K562 (cell line): Measurements from ENCODE around the gene CACNA1E. TPM values are rescaled to one million over a fixed set of nuclear protein-coding genes. Genes with fewer than 3 reads are reported as not detected.

Source experiments
- ATAC-seq: fragments of 200-7000 bp; cut with Tn5 transposase; 3 replicates; pipeline ENCODE4 v1.9.1; 2020; ENCODE audit warnings: moderate library complexity
- BruUV-seq: library from RNA; stranded (reverse); fragments of 400-500 nt; replicated peaks from 2 replicates; lab custom pipeline; 2021; lab: Mats Ljungman, UMichigan
- CTCF ChIA-PET: fragments of 300-600 bp; formaldehyde crosslinking; extraction: SDS; loops from one replicate; lab custom pipeline; 2021; ENCODE audit warnings: low intra/inter-chr PET ratio; lab: Yijun Ruan, JAX
- POLR2A ChIA-PET: fragments of 300-600, 350-650 bp; sonication (Branson Sonifier 250); formaldehyde crosslinking; extraction: SDS; loops from one replicate; lab custom pipeline; 2021; ENCODE audit warnings: antibody characterized with exemption, inconsistent platforms; lab: Yijun Ruan, JAX
- DNase-seq, 4 experiments: peaks; one replicate each; pipeline versions ENCODE4 v3.0.0 to v3.0.0-alpha.2; 2011 to 2018; ENCODE audit warnings: low spot score in 3 of 4, mixed read lengths in 3 of 4; ENCODE audit errors: extremely low read depth in 1 of 4
- FAIRE-seq: peaks from 2 replicates; lab custom pipeline; 2011; peaks lifted over from hg19 to GRCh38; lab: Jason Lieb, UNC
- H2AFZ ChIP-seq: 2 replicates; pipeline ENCODE4 v1.6.0; 2011; ENCODE audit warnings: low read depth, low read length, control low read depth, inconsistent platforms
- H3K27ac ChIP-seq: fragments of 200-600 bp; 3 replicates; pipeline ENCODE4 v1.8.0; 2011; ENCODE audit warnings: low read depth, mild to moderate bottlenecking, control low read depth, inconsistent platforms, low read length, moderate library complexity, mixed read lengths; ENCODE audit errors: extremely low read depth
- H3K27me3 ChIP-seq, 2 experiments: fragments of 300-600 bp in 1 of 2; 2 replicates in 1 of 2; 3 replicates in 1 of 2; pipeline versions ENCODE4 v1.6.0 to v1.8.0; 2011; ENCODE audit warnings: inconsistent platforms in 2 of 2, low read length in 2 of 2, mild to moderate bottlenecking in 1 of 2, mixed read lengths in 1 of 2, moderate library complexity in 1 of 2; ENCODE audit not compliant: control insufficient read depth in 2 of 2, insufficient read depth in 2 of 2
- H3K36me3 ChIP-seq: fragments of 300-600 bp; 3 replicates; pipeline ENCODE4 v1.8.0; 2011; ENCODE audit warnings: mild to moderate bottlenecking, low read length, inconsistent platforms; ENCODE audit not compliant: control insufficient read depth, insufficient read depth
- H3K4me1 ChIP-seq, 2 experiments: fragments of 200-600 bp in 1 of 2; replicated peaks in 1 of 2; 2 replicates in 1 of 2; 3 replicates in 1 of 2; pipeline versions ENCODE4 v1.5.1 to v1.8.0; 2011; ENCODE audit warnings: inconsistent platforms in 2 of 2, low read length in 2 of 2, mild to moderate bottlenecking in 1 of 2, mixed read lengths in 1 of 2, moderate library complexity in 1 of 2; ENCODE audit not compliant: control insufficient read depth in 2 of 2, insufficient read depth in 2 of 2
- H3K4me2 ChIP-seq: 2 replicates; pipeline ENCODE4 v1.6.1; 2011; ENCODE audit warnings: low read length, control low read depth, inconsistent platforms, mixed read lengths; ENCODE audit not compliant: insufficient read depth
- H3K4me3 ChIP-seq: fragments of 200-600 bp; sonication (generic), shearing (Covaris generic); 2 replicates; pipeline ENCODE4 v1.5.1; 2016; ENCODE audit warnings: control low read depth, inconsistent platforms
- H3K79me2 ChIP-seq: fragments of 200-600 bp; 3 replicates; pipeline ENCODE4 v1.8.0; 2011; ENCODE audit warnings: low read length, inconsistent platforms; ENCODE audit not compliant: control insufficient read depth, insufficient read depth
- H3K9ac ChIP-seq, 2 experiments: 2 replicates each; pipeline versions ENCODE4 v1.6.0 to v1.6.1; 2011; ENCODE audit warnings: low read depth in 2 of 2, low read length in 2 of 2, control low read depth in 1 of 2, inconsistent platforms in 1 of 2, mild to moderate bottlenecking in 1 of 2, mixed read lengths in 1 of 2; ENCODE audit not compliant: insufficient read depth in 1 of 2
- H3K9me1 ChIP-seq: one replicate; pipeline ENCODE4 v1.6.0; 2011; ENCODE audit warnings: inconsistent platforms, mild to moderate bottlenecking, low read length, moderate library complexity; ENCODE audit not compliant: control insufficient read depth, insufficient read depth
- H3K9me3 ChIP-seq: replicated peaks from 2 replicates; pipeline ENCODE4 v1.5.1; 2011; ENCODE audit warnings: low read depth, low read length, inconsistent platforms; ENCODE audit not compliant: control insufficient read depth, insufficient read depth
- H4K20me1 ChIP-seq: replicated peaks from 2 replicates; pipeline ENCODE4 v1.6.1; 2011; ENCODE audit warnings: low read length, inconsistent platforms, mixed read lengths; ENCODE audit not compliant: control insufficient read depth, insufficient read depth
- BRF1 ChIP-seq: IDR thresholded peaks from 3 replicates; pipeline ENCODE4 v1.6.1; 2011; ENCODE audit warnings: borderline replicate concordance, mild to moderate bottlenecking; ENCODE audit not compliant: insufficient read length; ENCODE audit errors: extremely low read depth
- KAT8 ChIP-seq: fragments of 450-650 bp; IDR thresholded peaks from 2 replicates; pipeline ENCODE4 v1.6.1; 2016; ENCODE audit warnings: low read depth, mild to moderate bottlenecking
- WGBS: fragments of 100-300 bp; shearing (Covaris generic); methylation state at CpG from one replicate; pipeline ENCODE4 v1.1.6; 2016; ENCODE audit warnings: low coverage, mixed read lengths; ENCODE audit not compliant: insufficient coverage; ENCODE audit errors: missing lambda C conversion rate; 5-methylcytosine and 5-hydroxymethylcytosine counted together
- in situ Hi-C: fragments of 300-500 bp; cut with MboI; formaldehyde crosslinking; loops from 4 replicates; pipeline ENCODE4 v1.15.0; 2018; ENCODE audit warnings: inconsistent platforms, mixed read lengths
- intact Hi-C: fragments of 100-400 bp; cut with micrococcal nuclease; formaldehyde crosslinking; loops from 2 replicates; pipeline ENCODE4 v1.14.2; 2022
- polyA plus RNA-seq, 8 experiments: library from polyadenylated mRNA; depleted of rRNA in 4 of 8; stranded (reverse) in 5 of 8; unstranded in 3 of 8; fragments of >200 nt; fragmentation: Nextera tagmentation in 2 of 8; fragmentation: Illumina TruSeq in 1 of 8; extraction: Ambion mirVana in 2 of 8; extraction: Trizol in 1 of 8; gene quantifications; 2 replicates each; pipeline versions ENCODE4 v1.2.1 to v1.2.3, GENCODE V29; 2011 to 2014; ENCODE audit warnings: inconsistent platforms in 1 of 8, missing spikeins in 1 of 8
- total RNA-seq, 7 experiments: library from RNA; depleted of rRNA in 6 of 7; stranded (reverse); fragments of >200 nt in 6 of 7; fragmentation: Illumina TruSeq in 2 of 7; extraction: Trizol in 2 of 7; gene quantifications; 2 replicates each; pipeline versions ENCODE4 v1.2.1 to v1.2.3, GENCODE V29; 2011 to 2021; ENCODE audit warnings: low replicate concordance in 1 of 7
- TF ChIP-seq, protein P1 (sequence below): sonication (generic); formaldehyde crosslinking; IDR thresholded peaks from 2 replicates; pipeline ENCODE4 v1.8.1; 2022; ENCODE audit warnings: missing genetic modification reagents
- TF ChIP-seq, protein P2 (sequence below): fragments of 250-450 bp; sonication (Bioruptor Pico); IDR thresholded peaks from 2 replicates; pipeline ENCODE4 v1.5.0; 2022; ENCODE audit warnings: mild to moderate bottlenecking
- TF ChIP-seq, protein P3 (sequence below): fragments of 250-450 bp; sonication (Bioruptor Pico); IDR thresholded peaks from 2 replicates; pipeline ENCODE4 v1.5.0; 2021
- TF ChIP-seq, protein P4 (sequence below): fragments of 450-650 bp; formaldehyde crosslinking; IDR thresholded peaks from 2 replicates; pipeline ENCODE4 v1.4.0; 2020; ENCODE audit warnings: mild to moderate bottlenecking, mixed read lengths

Gene CACNA1E
- total and polyA plus RNA-seq, 9 of the 15 experiments (the other 6 are each of a cell fraction or from before 2014, with no cell fraction given), result under 0.01 to 0.04 TPM; not detected in 7

DNA sequence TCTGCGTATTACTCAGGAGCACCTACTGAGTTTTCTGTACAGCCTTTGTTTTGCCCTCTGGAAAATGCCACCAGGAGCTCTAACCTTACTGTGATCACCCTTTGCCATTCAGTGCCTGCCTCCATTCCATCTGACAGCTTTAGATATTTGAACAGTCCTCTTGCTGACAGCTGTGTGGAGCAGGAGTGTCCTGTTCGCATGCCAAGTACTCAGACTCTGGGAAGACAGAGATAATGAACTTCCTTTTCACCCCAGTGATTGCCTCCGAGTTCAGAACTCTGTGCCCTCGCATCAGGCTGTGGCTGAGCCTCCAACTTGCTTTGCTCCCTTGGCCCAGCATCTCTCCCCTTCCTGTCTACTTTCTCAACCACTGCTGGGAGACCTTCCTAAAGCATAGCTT, 74.0 kb downstream of the CACNA1E start:
- Histone ChIP-seq H3K36me3 (no peaks in the 10 kb centered on the region), H3K27me3 (no peaks in the 10 kb centered on the region), H3K9ac (no peak overlapping the region), H3K27ac (no peak overlapping the region), H2AFZ (no peak overlapping the region), H3K9me1 (no peaks in the 10 kb centered on the region), H3K9me3 (no peaks in the 10 kb centered on the region), H3K4me1 (no peaks in the 10 kb centered on the region), H4K20me1 (no peaks in the 10 kb centered on the region), H3K79me2 (no peaks in the 10 kb centered on the region), H3K4me3 (no peak overlapping the region), H3K4me2 (no peak overlapping the region)
- BruUV-seq, result no TSS peak
- in situ Hi-C loops (no loop called here), intact Hi-C loops (no loop called here)
- TF ChIP-seq KAT8, result no peak
- TF ChIP-seq, protein P1, sequence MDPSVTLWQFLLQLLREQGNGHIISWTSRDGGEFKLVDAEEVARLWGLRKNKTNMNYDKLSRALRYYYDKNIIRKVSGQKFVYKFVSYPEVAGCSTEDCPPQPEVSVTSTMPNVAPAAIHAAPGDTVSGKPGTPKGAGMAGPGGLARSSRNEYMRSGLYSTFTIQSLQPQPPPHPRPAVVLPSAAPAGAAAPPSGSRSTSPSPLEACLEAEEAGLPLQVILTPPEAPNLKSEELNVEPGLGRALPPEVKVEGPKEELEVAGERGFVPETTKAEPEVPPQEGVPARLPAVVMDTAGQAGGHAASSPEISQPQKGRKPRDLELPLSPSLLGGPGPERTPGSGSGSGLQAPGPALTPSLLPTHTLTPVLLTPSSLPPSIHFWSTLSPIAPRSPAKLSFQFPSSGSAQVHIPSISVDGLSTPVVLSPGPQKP (CRISPR knock-in tag), result no peak
- TF ChIP-seq, protein P2, sequence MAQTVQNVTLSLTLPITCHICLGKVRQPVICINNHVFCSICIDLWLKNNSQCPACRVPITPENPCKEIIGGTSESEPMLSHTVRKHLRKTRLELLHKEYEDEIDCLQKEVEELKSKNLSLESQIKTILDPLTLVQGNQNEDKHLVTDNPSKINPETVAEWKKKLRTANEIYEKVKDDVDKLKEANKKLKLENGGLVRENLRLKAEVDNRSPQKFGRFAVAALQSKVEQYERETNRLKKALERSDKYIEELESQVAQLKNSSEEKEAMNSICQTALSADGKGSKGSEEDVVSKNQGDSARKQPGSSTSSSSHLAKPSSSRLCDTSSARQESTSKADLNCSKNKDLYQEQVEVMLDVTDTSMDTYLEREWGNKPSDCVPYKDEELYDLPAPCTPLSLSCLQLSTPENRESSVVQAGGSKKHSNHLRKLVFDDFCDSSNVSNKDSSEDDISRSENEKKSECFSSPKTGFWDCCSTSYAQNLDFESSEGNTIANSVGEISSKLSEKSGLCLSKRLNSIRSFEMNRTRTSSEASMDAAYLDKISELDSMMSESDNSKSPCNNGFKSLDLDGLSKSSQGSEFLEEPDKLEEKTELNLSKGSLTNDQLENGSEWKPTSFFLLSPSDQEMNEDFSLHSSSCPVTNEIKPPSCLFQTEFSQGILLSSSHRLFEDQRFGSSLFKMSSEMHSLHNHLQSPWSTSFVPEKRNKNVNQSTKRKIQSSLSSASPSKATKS (CRISPR knock-in tag), result no peak
- TF ChIP-seq BRF1, result no peak
- TF ChIP-seq, protein P3, sequence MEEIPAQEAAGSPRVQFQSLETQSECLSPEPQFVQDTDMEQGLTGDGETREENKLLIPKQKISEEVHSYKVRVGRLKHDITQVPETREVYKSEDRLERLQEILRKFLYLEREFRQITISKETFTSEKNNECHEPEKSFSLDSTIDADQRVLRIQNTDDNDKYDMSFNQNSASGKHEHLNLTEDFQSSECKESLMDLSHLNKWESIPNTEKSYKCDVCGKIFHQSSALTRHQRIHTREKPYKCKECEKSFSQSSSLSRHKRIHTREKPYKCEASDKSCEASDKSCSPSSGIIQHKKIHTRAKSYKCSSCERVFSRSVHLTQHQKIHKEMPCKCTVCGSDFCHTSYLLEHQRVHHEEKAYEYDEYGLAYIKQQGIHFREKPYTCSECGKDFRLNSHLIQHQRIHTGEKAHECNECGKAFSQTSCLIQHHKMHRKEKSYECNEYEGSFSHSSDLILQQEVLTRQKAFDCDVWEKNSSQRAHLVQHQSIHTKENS (CRISPR knock-in tag), result no peak
- TF ChIP-seq, protein P4, sequence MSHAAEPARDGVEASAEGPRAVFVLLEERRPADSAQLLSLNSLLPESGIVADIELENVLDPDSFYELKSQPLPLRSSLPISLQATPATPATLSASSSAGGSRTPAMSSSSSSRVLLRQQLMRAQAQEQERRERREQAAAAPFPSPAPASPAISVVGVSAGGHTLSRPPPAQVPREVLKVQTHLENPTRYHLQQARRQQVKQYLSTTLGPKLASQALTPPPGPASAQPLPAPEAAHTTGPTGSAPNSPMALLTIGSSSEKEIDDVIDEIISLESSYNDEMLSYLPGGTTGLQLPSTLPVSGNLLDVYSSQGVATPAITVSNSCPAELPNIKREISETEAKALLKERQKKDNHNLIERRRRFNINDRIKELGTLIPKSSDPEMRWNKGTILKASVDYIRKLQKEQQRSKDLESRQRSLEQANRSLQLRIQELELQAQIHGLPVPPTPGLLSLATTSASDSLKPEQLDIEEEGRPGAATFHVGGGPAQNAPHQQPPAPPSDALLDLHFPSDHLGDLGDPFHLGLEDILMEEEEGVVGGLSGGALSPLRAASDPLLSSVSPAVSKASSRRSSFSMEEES (CRISPR knock-in tag), result no peak
- DNase-seq (no peak), ATAC-seq (no peak), FAIRE-seq (no peak)
- ChIA-PET POLR2A (interaction anchor here (0.8 kb wide), 1 partner anchor 221 kb away, joined by 3 read pairs; no protein-coding TSS in a partner anchor), CTCF (no interaction called here)
- 0% methylated on average over 3 of the region's 4 CpGs for WGBS
